Ureter (tissue), 1 donor: ENCODE data around the gene SUGP1. TPM values are rescaled to one million over a fixed set of nuclear protein-coding genes. Genes with fewer than 3 reads are reported as not detected.

Source experiments
- DNase-seq: peaks from one replicate; pipeline ENCODE4 v3.0.0-alpha.2; 2020; ENCODE audit warnings: low spot score
- total RNA-seq: library from RNA; stranded (reverse); gene quantifications from one replicate; pipeline ENCODE4 v1.2.4, GENCODE V29; 2023
- donor health status: DM: yes; HTN: yes; CAD: no.

The SUGP1 gene
- total RNA-seq, 1 donor from 2014 or later = 51.8 TPM

DNA sequence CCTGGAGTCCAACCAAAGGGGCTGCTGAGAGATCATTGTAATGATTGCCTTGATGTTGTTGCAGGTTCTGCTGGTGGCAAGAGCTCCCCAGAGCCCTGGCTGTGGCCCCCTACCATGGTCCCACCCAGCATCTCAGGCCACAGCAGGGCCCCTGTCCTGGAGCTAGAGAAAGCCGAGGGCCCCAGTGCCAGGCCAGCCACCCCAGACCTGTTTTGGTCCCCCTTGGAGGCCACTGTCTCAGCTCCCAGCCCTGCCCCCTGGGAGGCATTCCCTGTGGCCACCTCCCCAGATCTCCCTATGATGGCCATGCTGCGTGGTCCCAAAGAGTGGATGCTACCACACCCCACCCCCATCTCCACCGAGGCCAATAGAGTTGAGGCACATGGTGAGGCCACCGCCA is 93.1 kb downstream of the SUGP1 start:
- DNase-seq = no peak

DNA sequence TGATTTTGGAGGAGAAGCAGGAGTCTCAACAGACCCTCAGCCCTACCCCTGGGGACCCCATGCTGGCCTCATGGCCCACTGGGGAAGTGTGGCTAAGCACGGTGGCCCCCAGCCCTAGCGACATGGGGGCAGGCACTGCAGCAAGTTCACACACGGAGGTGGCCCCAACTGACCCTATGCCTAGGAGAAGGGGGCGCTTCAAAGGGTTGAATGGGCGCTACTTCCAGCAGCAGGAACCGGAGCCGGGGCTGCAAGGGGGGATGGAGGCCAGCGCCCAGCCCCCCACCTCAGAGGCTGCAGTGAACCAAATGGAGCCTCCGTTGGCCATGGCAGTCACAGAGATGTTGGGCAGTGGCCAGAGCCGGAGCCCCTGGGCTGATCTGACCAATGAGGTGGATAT is 93.6 kb downstream of the SUGP1 start:
- DNase-seq = no peak

DNA sequence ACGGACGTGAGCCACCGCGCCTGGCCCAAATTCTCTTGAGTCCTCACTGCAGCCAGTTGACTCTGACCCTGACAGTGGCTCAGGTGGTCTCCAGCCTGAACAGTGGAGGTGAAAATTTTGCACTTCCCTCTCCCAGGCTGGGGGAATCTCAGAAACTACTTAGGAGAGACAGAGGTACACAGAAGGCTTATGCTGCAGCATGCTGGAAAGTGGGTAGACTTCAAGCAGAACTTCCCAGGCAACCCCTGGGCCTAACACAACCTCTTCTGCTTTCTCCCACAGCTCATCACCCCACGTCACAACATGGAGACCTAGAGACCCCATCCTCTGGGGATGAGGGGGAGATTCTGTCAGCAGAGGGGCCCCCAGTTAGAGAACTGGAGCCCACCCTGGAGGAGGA is 94.1 kb downstream of the SUGP1 start:
- DNase-seq = no peak

Other genes with a start within 250 kb of the SUGP1 start
- 25.3 TPM for gene TMEM161A, start 182.0 kb downstream of the SUGP1 start, total RNA-seq
- 4.4 TPM for gene MEF2B, start 150.2 kb downstream of the SUGP1 start, total RNA-seq
- gene BORCS8, start 128.4 kb downstream of the SUGP1 start, total RNA-seq = 58.0 TPM
- 50.6 TPM for gene RFXANK, start 128.3 kb downstream of the SUGP1 start, total RNA-seq
- 24.1 TPM for gene NR2C2AP, start 117.1 kb downstream of the SUGP1 start, total RNA-seq
- gene NCAN, start 108.6 kb downstream of the SUGP1 start, total RNA-seq = not detected
- gene TM6SF2, start 47.2 kb downstream of the SUGP1 start, total RNA-seq = 1.8 TPM
- gene MAU2, start 320 bp upstream of the SUGP1 start, total RNA-seq = 87.4 TPM
- 92.7 TPM for gene GATAD2A, start 85.2 kb upstream of the SUGP1 start, total RNA-seq
- 3.4 TPM for gene TSSK6, start 195.0 kb upstream of the SUGP1 start, total RNA-seq
- 369 TPM for gene NDUFA13, start 195.7 kb upstream of the SUGP1 start, total RNA-seq
- 14.1 TPM for gene YJEFN3, start 208.4 kb upstream of the SUGP1 start, total RNA-seq
- gene CILP2, start 217.8 kb upstream of the SUGP1 start, total RNA-seq = 2.3 TPM